Activated CD8-positive, alpha-beta memory T cell treated with anti-CD3 and anti-CD28 coated beads, Interleukin-2, amount 10 ng/mL, durations not matched to agents 7 days and 5 days (primary cell): ENCODE measurements around the gene MYO1F. TPM values are rescaled to one million over a fixed set of nuclear protein-coding genes. Genes with fewer than 3 reads are reported as not detected.
A peak's percentile ranks its signal among the peaks of the same experiment; 100 is the strongest.
"Not testable (repeated sequence)": the region's sequence is repeated elsewhere in the genome, so short reads cannot be mapped to it uniquely, and the experiment has no call there.

ENCODE experiments used
- ATAC-seq: fragments of 150-1000 bp; cut with Tn5 transposase; one replicate; pipeline ENCODE4 v1.10.0; 2021; ENCODE audit warnings: moderate library complexity
- CTCF ChIA-PET: fragments of 350-600 bp; sonication (Branson Sonifier 250); formaldehyde crosslinking; loops from one replicate; lab custom pipeline; 2021; ENCODE audit warnings: antibody characterized with exemption; lab: Charles Lee
- DNase-seq: peaks from one replicate; pipeline ENCODE4 v3.0.0-alpha.2; 2020
- H3K27ac Mint-ChIP-seq: one replicate; pipeline ENCODE4 v1.8.0; 2021; ENCODE audit warnings: mild to moderate bottlenecking, mixed read lengths
- H3K27me3 Mint-ChIP-seq: one replicate; pipeline ENCODE4 v1.8.0; 2021; ENCODE audit warnings: mixed read lengths
- H3K36me3 Mint-ChIP-seq: one replicate; pipeline ENCODE4 v1.8.0; 2021; ENCODE audit warnings: mild to moderate bottlenecking, mixed read lengths
- H3K4me1 Mint-ChIP-seq: one replicate; pipeline ENCODE4 v1.8.0; 2021; ENCODE audit warnings: mixed read lengths
- H3K4me3 Mint-ChIP-seq: one replicate; pipeline ENCODE4 v1.8.0; 2021; ENCODE audit warnings: mild to moderate bottlenecking, moderate library complexity, mixed read lengths
- H3K9me3 Mint-ChIP-seq: one replicate; pipeline ENCODE4 v1.8.0; 2022; ENCODE audit warnings: low read depth, mixed read lengths
- total RNA-seq, 2 experiments: library from RNA; stranded (reverse); gene quantifications; one replicate each; pipeline ENCODE4 v1.2.3, GENCODE V29; 2021

The MYO1F gene
- total RNA-seq, 2 experiments from 2014 or later: 250 to 441 TPM

DNA sequence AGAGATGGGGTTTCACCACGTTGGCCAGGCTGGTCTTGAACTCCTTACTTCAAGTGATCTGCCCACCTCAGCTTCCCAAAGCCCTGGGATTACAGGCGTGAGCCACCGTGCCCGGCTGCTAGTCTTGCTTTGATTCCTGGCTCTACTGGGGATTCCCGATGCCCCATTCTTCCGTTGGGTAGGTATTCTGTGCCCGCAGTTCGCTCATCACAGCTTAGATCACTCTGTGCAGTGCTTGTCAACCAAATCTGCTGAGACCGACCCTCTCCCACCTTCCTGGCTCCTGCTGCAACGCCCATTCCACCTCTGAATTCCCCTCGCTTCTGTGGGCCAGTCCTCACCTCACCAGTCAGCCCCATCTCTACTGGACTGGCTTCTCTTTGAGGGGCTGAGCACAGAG lies 58.7 kb downstream of the MYO1F start:
- CTCF ChIA-PET: interaction anchor here (1.2 to 9.9 kb wide), 3 partner anchors 14 to 60 kb away, joined by 3 to 136 read pairs (median 6); partner anchors contain the start of gene MYO1F
- no peaks in the 10 kb centered on the region for H3K27me3 Mint-ChIP-seq
- no peaks in the 10 kb centered on the region for H3K9me3 Mint-ChIP-seq
- H3K36me3 Mint-ChIP-seq: peaks cover 20% of the 10 kb centered on the region
- H3K27ac Mint-ChIP-seq: peak overlapping the region; percentile 98
- no peak overlapping the region for H3K4me3 Mint-ChIP-seq
- no peak for DNase-seq
- ATAC-seq: no peak
- peaks cover 46% of the 10 kb centered on the region for H3K4me1 Mint-ChIP-seq

DNA sequence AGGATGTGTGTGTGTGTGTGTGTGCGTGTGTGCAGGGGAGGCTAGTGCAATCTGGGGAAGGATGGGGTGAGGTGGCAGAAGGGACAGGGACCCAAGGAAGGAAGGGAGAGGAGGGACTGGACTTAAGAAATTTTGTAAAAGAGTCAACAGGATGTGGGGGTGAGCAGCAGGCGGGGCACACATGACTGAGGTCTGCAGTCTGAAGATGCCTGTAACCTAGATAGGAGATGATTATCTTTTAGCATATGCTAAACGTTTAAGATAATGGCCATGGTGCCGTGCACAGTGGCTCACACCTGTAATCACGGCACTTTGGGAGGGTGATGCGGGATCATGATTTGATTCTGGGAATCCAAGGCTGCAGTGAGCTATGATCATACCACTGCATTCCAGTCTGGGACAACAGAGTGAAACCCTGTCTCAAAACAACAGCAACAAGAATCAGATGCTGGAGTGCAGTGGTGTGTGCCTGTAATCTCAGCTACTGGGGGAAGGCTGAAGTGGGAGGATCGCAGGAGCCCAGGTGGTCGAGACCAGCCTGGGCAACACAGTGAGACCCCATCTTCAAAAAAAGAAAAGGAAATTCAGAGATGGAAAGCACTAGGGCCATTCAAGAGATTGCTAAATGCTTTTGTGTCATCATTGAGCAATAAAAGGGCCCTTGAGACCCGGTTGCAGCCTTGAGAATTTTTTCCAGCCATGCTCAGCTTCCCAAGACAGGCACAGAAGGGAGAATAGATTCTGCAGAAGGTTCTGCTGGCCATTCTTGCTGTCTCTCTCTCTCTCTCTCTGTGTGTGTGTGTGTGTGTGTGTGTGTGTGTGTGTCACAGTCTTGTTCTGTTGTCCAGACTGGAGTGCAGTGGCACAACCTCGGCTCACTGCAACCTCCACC lies 59.4 kb downstream of the MYO1F start:
- Mint-ChIP-seq H3K4me3 (peak overlapping the region; percentile 53), H3K36me3 (peaks cover 19% of the 10 kb centered on the region), H3K27me3 (no peaks in the 10 kb centered on the region), H3K4me1 (peaks cover 52% of the 10 kb centered on the region), H3K27ac (peak overlapping the region; percentile 98), H3K9me3 (no peaks in the 10 kb centered on the region)
- ATAC-seq (peak; percentile 28), DNase-seq (peak; percentile 86)
- CTCF ChIA-PET: interaction anchor here (1.1 to 9.9 kb wide), 4 partner anchors 12 to 60 kb away, joined by 6 to 136 read pairs (median 6); partner anchors contain the start of gene MYO1F

DNA sequence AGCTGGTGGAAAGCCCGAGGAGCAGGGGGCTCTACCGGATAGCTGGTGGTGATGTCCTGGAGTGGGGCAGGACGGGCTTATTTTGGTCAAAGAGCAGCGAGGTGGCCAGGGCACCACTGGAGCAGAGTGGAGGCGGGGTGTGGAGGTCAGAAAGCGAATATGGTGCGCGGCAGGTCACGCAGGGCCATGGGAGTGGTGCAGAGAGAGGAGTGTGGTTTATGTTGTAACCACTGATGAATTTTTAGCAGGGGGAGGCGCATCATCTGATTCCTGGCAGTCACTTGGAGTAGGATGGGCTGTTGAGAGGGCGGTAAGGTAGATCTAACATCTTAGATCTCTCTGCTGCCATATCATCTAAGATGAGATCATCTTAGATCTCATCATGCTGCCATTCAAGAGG lies 61.9 kb downstream of the MYO1F start:
- Mint-ChIP-seq H3K27ac (peak overlapping the region; percentile 98), H3K9me3 (no peaks in the 10 kb centered on the region), H3K4me3 (peak overlapping the region; percentile 80), H3K36me3 (peaks cover 10% of the 10 kb centered on the region), H3K4me1 (peaks cover 61% of the 10 kb centered on the region), H3K27me3 (no peaks in the 10 kb centered on the region)
- CTCF ChIA-PET: interaction anchor here (1.0 to 9.9 kb wide), 5 partner anchors 10 to 102 kb away, joined by 3 to 136 read pairs (median 7); partner anchors contain the start of genes MARCHF2 and MYO1F
- peak; percentile 7 for ATAC-seq
- DNase-seq: peak; percentile 79

GRCh38 chr19:8514505-8515009 lies 62.7 kb downstream of the MYO1F start:
- not testable (repeated sequence) for H3K36me3 Mint-ChIP-seq, H3K9me3 Mint-ChIP-seq, ATAC-seq, H3K27me3 Mint-ChIP-seq, DNase-seq
- Mint-ChIP-seq H3K4me1 (peaks cover 58% of the 10 kb centered on the region), H3K4me3 (peak overlapping the region; percentile 80), H3K27ac (peak overlapping the region; percentile 98)
- CTCF ChIA-PET: interaction anchor here (0.6 to 9.9 kb wide), 15 partner anchors 9 to 179 kb away, joined by 3 to 136 read pairs (median 6); partner anchors contain the start of genes MARCHF2 and MYO1F

- no peaks in the 10 kb centered on the region for H3K9me3 Mint-ChIP-seq
- ATAC-seq (peak; percentile 85), DNase-seq (peak; percentile 97)
- H3K27me3 Mint-ChIP-seq: no peaks in the 10 kb centered on the region
- H3K4me1 Mint-ChIP-seq: peaks cover 58% of the 10 kb centered on the region
- H3K36me3 Mint-ChIP-seq: peaks cover 7% of the 10 kb centered on the region
- CTCF ChIA-PET: interaction anchor here (0.7 to 9.9 kb wide), 18 partner anchors 9 to 247 kb away, joined by 3 to 136 read pairs (median 4); partner anchors contain the start of genes MARCHF2 and MYO1F
- H3K27ac Mint-ChIP-seq: peak within 1 kb of the TSS; percentile 98
- peak within 1 kb of the TSS; percentile 80 for H3K4me3 Mint-ChIP-seq
Observed at GRCh38 chr19:8513687-8514504, 63.3 kb downstream of the MYO1F start, which contains the start of gene ZNF414. Gene ZNF414 (minus strand): TSS chr19:8514167. CDS start chr19:8514046, 121 bp downstream.

GRCh38 chr19:8513036-8513686 lies 64.1 kb downstream of the MYO1F start:
- no peaks in the 10 kb centered on the region for H3K27me3 Mint-ChIP-seq
- no peaks in the 10 kb centered on the region for H3K9me3 Mint-ChIP-seq
- ATAC-seq: no peak
- H3K4me3 Mint-ChIP-seq: peak overlapping the region; percentile 80
- no peak for DNase-seq
- CTCF ChIA-PET: interaction anchor here (0.5 to 9.9 kb wide), 15 partner anchors 8 to 334 kb away, joined by 3 to 136 read pairs (median 4); partner anchors contain the start of genes MARCHF2 and MYO1F
- H3K36me3 Mint-ChIP-seq: peaks cover 7% of the 10 kb centered on the region
- H3K27ac Mint-ChIP-seq: peak overlapping the region; percentile 98
- H3K4me1 Mint-ChIP-seq: peaks cover 52% of the 10 kb centered on the region

DNA sequence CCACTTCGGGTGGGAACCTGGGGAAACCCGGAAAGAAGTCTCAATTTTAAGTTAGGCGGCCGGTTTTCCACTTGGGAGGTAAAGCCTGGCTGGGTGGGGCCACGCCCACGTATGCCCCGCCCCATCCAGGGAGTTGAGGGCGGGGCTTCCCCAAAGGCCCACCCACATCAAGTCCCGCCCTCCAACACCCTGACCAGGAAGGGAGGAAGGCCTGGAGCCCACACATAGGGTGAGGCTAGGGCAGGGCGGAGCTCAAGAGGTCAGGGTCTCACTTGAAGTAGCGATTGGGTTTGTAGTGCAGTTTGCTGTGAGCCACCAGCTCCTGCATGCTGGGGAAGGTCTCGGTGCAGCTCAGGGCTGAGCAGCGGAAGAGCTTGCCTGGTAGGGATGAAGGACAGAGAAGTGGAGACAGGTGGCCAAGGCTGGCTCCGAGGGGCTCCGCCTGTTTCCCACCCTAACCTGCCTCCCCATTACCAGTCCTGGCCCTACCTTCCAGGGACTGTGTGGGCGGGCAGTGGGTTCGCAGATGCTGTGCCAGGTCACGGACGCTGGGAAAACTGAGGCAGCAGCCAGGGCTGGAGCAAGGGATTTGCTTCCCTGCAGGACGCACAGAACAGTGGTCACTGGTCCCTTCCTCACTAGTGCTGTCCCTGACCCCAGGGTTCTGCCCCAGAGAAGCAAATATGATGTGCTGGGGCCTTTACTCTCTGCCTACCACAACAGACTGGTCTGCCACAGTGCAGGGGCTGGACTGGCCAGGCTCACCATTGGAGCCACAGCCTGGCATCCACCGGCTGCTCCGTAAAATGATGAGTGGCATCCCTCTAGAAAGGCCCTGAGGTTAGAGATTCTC lies 64.9 kb downstream of the MYO1F start:
- peaks cover 5% of the 10 kb centered on the region for H3K36me3 Mint-ChIP-seq
- DNase-seq (no peak), ATAC-seq (no peak)
- H3K4me3 Mint-ChIP-seq: peak overlapping the region; percentile 41
- no peaks in the 10 kb centered on the region for H3K27me3 Mint-ChIP-seq
- no peaks in the 10 kb centered on the region for H3K9me3 Mint-ChIP-seq
- CTCF ChIA-PET: interaction anchor here (1.3 to 9.9 kb wide), 7 partner anchors 7 to 246 kb away, joined by 3 to 136 read pairs (median 11); partner anchors contain the start of genes MARCHF2 and MYO1F
- H3K27ac Mint-ChIP-seq: peak overlapping the region; percentile 64
- H3K4me1 Mint-ChIP-seq: peaks cover 44% of the 10 kb centered on the region

- ATAC-seq (no peak), DNase-seq (no peak)
- no peaks in the 10 kb centered on the region for H3K9me3 Mint-ChIP-seq
- peaks cover 5% of the 10 kb centered on the region for H3K36me3 Mint-ChIP-seq
- no peak overlapping the region for H3K27ac Mint-ChIP-seq
- H3K27me3 Mint-ChIP-seq: no peaks in the 10 kb centered on the region
- H3K4me3 Mint-ChIP-seq: no peak overlapping the region
- CTCF ChIA-PET: interaction anchor here (9.9 kb wide), 1 partner anchor 66 kb away, joined by 136 read pairs; the partner anchor contains the start of gene MYO1F
- peaks cover 37% of the 10 kb centered on the region for H3K4me1 Mint-ChIP-seq
Observed at GRCh38 chr19:8511573-8512101, 65.6 kb downstream of the MYO1F start.

DNA sequence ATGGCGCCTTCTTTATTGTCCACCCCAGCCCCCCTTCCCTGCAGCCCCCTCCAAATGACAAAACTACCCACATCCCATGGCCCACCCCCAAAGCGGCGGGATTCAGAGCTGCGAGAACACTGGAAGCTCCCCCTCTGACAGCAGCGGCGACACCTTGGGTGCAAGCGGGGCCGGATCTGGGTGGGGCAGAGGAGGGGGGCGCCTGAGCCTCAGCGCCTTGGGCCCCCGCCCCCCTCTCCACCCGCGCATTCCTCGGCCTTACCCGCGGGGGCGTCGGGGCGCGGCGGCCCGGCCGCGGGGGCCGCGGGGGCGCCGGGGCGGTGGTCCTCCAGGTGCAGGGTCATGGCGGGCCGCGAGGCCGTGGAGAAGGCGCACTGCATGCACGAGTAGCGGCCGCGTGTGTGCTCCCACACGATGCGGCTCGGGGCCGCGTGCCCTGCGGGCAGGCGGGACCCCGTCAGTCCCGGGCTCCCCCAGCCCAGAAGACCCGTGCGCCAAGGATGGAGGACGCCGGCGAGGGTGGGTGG lies 66.6 kb downstream of the MYO1F start:
- CTCF ChIA-PET: no interaction called here
- ATAC-seq: no peak

GRCh38 chr19:8506402-8506957 lies 70.8 kb downstream of the MYO1F start:
- peak overlapping the region; percentile 60 for H3K27ac Mint-ChIP-seq
- CTCF ChIA-PET: interaction anchor here (0.8 to 4.0 kb wide), 13 partner anchors 10 to 166 kb away, joined by 3 to 40 read pairs (median 7); partner anchors contain the start of genes HNRNPM, MARCHF2 and MYO1F
- H3K4me3 Mint-ChIP-seq: peak overlapping the region; percentile 82
- ATAC-seq (no peak), DNase-seq (no peak)
- no peaks in the 10 kb centered on the region for H3K27me3 Mint-ChIP-seq
- H3K4me1 Mint-ChIP-seq: peaks cover 15% of the 10 kb centered on the region
- no peaks in the 10 kb centered on the region for H3K36me3 Mint-ChIP-seq
- H3K9me3 Mint-ChIP-seq: no peaks in the 10 kb centered on the region

More for the DNA sequence above, 66.6 kb downstream of the MYO1F start:
- Mint-ChIP-seq H3K27ac (no peak overlapping the region), H3K27me3 (no peaks in the 10 kb centered on the region), H3K4me3 (no peak overlapping the region), H3K4me1 (peaks cover 35% of the 10 kb centered on the region), H3K36me3 (peaks cover 5% of the 10 kb centered on the region), H3K9me3 (no peaks in the 10 kb centered on the region)
- DNase-seq: no peak
